Esophagus muscularis mucosa (tissue), 4 donors: ENCODE data around the gene FHIP1B. TPM values are rescaled to one million over a fixed set of nuclear protein-coding genes. Genes with fewer than 3 reads are reported as not detected.

Source experiments
- DNase-seq: peaks from one replicate; pipeline ENCODE4 v3.0.0-alpha.2; 2017; ENCODE audit errors: extremely low spot score
- H3K27ac ChIP-seq, 4 donors: fragments of 200-600 bp; sonication (generic); replicated peaks in 1 of 4; 1 replicate in 3 of 4; 2 replicates in 1 of 4; pipeline ENCODE4 v1.5.1; 2016 to 2019; ENCODE audit warnings: mild to moderate bottlenecking in 1 of 4
- H3K27me3 ChIP-seq, 4 donors: fragments of 200-600 bp; sonication (generic); one replicate each; pipeline versions ENCODE4 v1.5.1 to v1.6.0; 2016 to 2019
- H3K36me3 ChIP-seq, 4 donors: fragments of 200-600 bp; sonication (generic); one replicate each; pipeline ENCODE4 v1.5.1; 2016 to 2019
- H3K4me1 ChIP-seq, 4 donors: fragments of 200-600 bp; sonication (generic); one replicate each; pipeline ENCODE4 v1.5.1; 2016 to 2019
- H3K4me3 ChIP-seq, 4 donors: fragments of 200-600 bp; sonication (generic); 1 replicate in 2 of 4; 2 replicates in 2 of 4; pipeline ENCODE4 v1.5.1; 2016 to 2019; ENCODE audit warnings: mild to moderate bottlenecking in 4 of 4, moderate library complexity in 1 of 4
- H3K9me3 ChIP-seq, 4 donors: fragments of 200-600 bp; sonication (generic); 1 replicate in 3 of 4; 2 replicates in 1 of 4; pipeline ENCODE4 v1.5.1; 2016 to 2019
- EP300 ChIP-seq: sonication (generic); formaldehyde crosslinking; IDR thresholded peaks from one replicate; pipeline ENCODE4 v1.6.1; 2017; ENCODE audit warnings: antibody characterized with exemption
- POLR2A ChIP-seq: fragments of 450-650 bp; IDR thresholded peaks from one replicate; pipeline ENCODE4 v1.6.1; 2017; ENCODE audit warnings: antibody characterized with exemption, moderate library complexity, mild to moderate bottlenecking, low read depth
- POLR2AphosphoS5 ChIP-seq, 2 donors: sonication (generic); formaldehyde crosslinking; IDR thresholded peaks; one replicate each; pipeline ENCODE4 v1.6.1; 2017; ENCODE audit warnings: antibody characterized with exemption in 2 of 2
- WGBS: methylation state at CpG from one replicate; pipeline ENCODE4 v1.1.5; 2018; 5-methylcytosine and 5-hydroxymethylcytosine counted together
- intact Hi-C: fragments of 100-400 bp; cut with DNase I; formaldehyde crosslinking; loops from one replicate; pipeline ENCODE4 v1.15.1; 2023
- total RNA-seq, 4 donors: library from RNA; depleted of rRNA; stranded (reverse); fragments of >200 nt; gene quantifications; one replicate each; pipeline versions ENCODE4 v1.1.0 to v1.2.1, GENCODE V29; 2016
- TF ChIP-seq, protein P1 (sequence below), 3 experiments: fragments of 200-600 bp in 2 of 3; fragments of 450-650 bp in 1 of 3; sonication (generic) in 2 of 3; IDR thresholded peaks; one replicate each; pipeline ENCODE4 v1.5.1; 2017 to 2019; ENCODE audit warnings: antibody characterized with exemption in 3 of 3, mild to moderate bottlenecking in 2 of 3, moderate library complexity in 1 of 3

Gene FHIP1B
- total RNA-seq, 4 donors from 2014 or later: 22.6 to 39.3 (median 30.1) TPM

DNA sequence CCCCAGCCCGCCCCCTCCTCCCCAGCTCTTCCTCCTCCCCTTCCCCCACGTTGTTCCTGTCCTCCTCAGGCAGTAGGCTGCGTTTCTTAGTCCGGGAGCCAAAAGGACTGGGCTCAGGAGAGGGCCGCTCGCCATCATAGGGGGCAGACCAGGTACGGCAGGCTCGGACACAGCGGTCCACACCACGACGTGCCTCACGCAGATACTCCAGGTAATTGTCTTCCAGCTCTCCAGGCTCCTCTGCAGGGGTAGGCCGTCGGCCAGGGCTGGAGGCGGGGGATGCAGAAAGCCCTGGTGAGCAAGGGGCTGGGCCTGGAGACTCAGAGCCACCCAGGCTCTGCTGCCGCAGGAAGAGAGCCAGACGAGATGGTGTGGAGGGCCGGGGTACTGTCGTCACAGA lies 16.7 kb downstream of the FHIP1B start:
- no peaks in the 10 kb centered on the region for H3K27me3 ChIP-seq
- TF ChIP-seq POLR2AphosphoS5 (IDR thresholded peaks at IDR 0.05): no peak
- TF ChIP-seq POLR2A: no peak
- TF ChIP-seq, protein P1, sequence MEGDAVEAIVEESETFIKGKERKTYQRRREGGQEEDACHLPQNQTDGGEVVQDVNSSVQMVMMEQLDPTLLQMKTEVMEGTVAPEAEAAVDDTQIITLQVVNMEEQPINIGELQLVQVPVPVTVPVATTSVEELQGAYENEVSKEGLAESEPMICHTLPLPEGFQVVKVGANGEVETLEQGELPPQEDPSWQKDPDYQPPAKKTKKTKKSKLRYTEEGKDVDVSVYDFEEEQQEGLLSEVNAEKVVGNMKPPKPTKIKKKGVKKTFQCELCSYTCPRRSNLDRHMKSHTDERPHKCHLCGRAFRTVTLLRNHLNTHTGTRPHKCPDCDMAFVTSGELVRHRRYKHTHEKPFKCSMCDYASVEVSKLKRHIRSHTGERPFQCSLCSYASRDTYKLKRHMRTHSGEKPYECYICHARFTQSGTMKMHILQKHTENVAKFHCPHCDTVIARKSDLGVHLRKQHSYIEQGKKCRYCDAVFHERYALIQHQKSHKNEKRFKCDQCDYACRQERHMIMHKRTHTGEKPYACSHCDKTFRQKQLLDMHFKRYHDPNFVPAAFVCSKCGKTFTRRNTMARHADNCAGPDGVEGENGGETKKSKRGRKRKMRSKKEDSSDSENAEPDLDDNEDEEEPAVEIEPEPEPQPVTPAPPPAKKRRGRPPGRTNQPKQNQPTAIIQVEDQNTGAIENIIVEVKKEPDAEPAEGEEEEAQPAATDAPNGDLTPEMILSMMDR (IDR thresholded peaks at IDR 0.05): no peak
- TF ChIP-seq EP300: no peak
- no peak for DNase-seq
- peaks cover 0 to 8% (median 2%) of the 10 kb centered on the region in 4 donors for H3K4me1 ChIP-seq
- H3K36me3 ChIP-seq: peaks cover 45 to 99% (median 85%) of the 10 kb centered on the region in 4 donors
- H3K27ac ChIP-seq: no peak overlapping the region
- H3K4me3 ChIP-seq: no peak overlapping the region
- no peaks in the 10 kb centered on the region for H3K9me3 ChIP-seq
- WGBS: 88% methylated on average over 14 of the region's 19 CpGs
- intact Hi-C loops: no loop called here

DNA sequence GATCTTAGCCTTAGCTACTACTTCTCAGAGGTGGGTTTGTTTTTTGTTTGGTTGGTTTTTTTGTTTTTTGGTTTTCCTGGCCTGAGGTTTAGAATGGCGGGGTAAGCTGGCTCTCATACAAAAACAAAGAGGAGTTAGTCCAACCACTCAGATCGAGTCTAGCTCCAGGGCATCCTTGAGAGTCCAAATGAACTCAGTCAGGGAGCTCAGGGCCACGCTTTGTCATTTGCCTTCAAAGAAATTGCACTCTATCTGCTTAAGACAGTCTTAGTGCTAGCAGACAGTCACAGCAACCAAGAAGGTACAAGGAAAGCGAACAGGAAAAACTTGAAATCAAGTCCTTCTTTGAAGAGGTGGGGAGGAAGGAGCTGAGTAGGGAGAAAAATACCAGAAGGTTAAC lies 17.9 kb downstream of the FHIP1B start:
- Histone ChIP-seq H3K9me3 (no peaks in the 10 kb centered on the region), H3K27ac (no peak overlapping the region), H3K4me3 (no peak overlapping the region), H3K36me3 (peaks cover 39 to 99% (median 85%) of the 10 kb centered on the region in 4 donors), H3K4me1 (peaks cover 0 to 8% (median 2%) of the 10 kb centered on the region in 4 donors), H3K27me3 (no peaks in the 10 kb centered on the region)
- intact Hi-C loops: no loop called here
- TF ChIP-seq POLR2A: no peak
- no peak for TF ChIP-seq EP300
- TF ChIP-seq POLR2AphosphoS5 (IDR thresholded peaks at IDR 0.05): no peak
- TF ChIP-seq, protein P1 (IDR thresholded peaks at IDR 0.05): no peak
- WGBS: 93% methylated on average over 4 of the region's 4 CpGs
- DNase-seq: no peak

DNA sequence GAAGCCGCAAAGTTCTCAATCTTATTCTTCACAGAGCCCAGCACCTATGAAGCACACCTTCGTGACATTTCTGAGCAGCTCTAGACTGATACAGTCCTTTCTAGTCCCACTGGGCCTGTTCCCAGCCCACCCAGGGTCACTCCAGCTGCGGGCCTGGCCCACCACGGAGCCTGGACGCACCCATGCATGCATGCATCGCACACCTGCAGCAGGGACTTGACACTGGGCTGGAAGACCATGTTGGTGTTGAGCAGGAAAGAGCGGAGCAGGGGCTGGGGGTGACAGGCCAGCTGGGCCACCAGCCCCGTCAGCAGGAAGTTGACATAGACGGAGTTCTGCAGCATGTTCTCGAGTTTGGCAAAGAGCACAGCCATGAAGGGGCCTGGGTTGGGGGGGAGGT lies 19.9 kb downstream of the FHIP1B start:
- no peak for DNase-seq
- H3K27me3 ChIP-seq: no peaks in the 10 kb centered on the region
- peaks cover 0 to 4% (median 0%) of the 10 kb centered on the region in 4 donors for H3K4me1 ChIP-seq
- no peaks in the 10 kb centered on the region for H3K9me3 ChIP-seq
- H3K36me3 ChIP-seq: peaks cover 40 to 99% (median 95%) of the 10 kb centered on the region in 4 donors
- TF ChIP-seq EP300 (no peak), POLR2A (no peak), POLR2AphosphoS5 (IDR thresholded peaks at IDR 0.05) (no peak)
- TF ChIP-seq, protein P1 (IDR thresholded peaks at IDR 0.05): no peak
- H3K4me3 ChIP-seq: no peak overlapping the region
- no peak overlapping the region for H3K27ac ChIP-seq
- WGBS: 92% methylated on average over 10 of the region's 10 CpGs
- intact Hi-C loops: no loop called here

DNA sequence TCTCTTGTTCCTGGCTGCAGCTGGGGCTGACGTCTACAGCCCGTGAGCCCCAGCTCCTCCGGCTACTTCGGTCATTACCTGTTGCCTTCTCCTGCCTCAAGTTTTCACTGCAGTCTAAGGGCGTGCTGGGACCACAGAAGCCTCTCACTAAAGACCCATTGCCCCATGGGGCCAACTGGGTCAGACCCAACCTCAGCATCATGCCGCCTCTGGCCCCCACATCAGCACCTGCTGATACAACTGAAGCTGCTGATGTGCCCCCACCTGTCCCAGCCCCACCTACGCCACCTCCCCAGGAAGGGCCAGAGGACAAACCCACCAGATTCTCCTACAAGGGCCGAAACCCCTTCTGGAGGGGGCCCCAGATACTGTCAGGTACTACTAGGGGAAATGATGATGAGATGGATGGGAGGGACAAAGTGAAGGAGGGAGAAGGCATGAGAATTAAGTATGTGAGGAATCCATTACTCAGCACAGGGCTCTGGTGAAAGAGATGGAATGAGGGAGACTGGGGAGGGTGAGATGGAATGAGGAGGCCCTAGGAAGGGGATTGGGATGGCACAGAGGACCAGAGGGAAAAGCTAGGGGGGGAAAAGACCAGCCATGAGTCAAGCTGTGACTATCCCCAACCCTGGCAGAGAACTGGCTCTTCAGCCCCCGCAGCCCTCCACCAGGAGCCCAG lies 24.0 kb downstream of the FHIP1B start:
- Histone ChIP-seq H3K9me3 (no peaks in the 10 kb centered on the region), H3K36me3 (peaks cover 14 to 82% (median 76%) of the 10 kb centered on the region in 4 donors)
- intact Hi-C loops: no loop called here

More for the DNA sequence above, 24.0 kb downstream of the FHIP1B start:
- no peak overlapping the region for H3K4me3 ChIP-seq
- H3K27ac ChIP-seq: no peak overlapping the region
- peak; percentile 53 for DNase-seq
- no peaks in the 10 kb centered on the region for H3K27me3 ChIP-seq
- WGBS: 97% methylated on average over 8 of the region's 9 CpGs
- H3K4me1 ChIP-seq: no peaks in the 10 kb centered on the region
- TF ChIP-seq POLR2A (no peak), POLR2AphosphoS5 (IDR thresholded peaks at IDR 0.05) (no peak), EP300 (no peak)
- TF ChIP-seq, protein P1 (IDR thresholded peaks at IDR 0.05): no peak
